ENCODE measurements around the gene KIAA0825.

DNA sequence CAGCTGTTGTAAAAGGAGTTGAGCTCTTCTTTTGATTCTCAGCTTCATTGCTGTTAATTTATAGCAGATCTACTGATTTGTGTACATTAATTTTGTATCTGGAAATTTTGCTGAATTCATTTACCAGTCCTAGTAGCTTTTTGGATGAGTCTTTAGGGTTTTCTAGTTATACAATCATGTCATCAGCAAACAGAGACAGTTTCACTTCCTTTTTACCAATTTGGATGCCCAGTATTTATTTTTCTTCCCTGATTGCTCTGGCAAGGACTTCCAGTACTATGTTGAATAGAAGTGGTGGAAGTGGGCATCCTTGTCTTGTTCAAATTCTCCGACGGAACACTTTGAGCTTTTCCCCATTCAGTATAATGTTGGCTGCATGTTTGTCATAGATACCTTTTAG, 478.1 kb downstream of the KIAA0825 start:
- TF ChIP-seq, protein P1, sequence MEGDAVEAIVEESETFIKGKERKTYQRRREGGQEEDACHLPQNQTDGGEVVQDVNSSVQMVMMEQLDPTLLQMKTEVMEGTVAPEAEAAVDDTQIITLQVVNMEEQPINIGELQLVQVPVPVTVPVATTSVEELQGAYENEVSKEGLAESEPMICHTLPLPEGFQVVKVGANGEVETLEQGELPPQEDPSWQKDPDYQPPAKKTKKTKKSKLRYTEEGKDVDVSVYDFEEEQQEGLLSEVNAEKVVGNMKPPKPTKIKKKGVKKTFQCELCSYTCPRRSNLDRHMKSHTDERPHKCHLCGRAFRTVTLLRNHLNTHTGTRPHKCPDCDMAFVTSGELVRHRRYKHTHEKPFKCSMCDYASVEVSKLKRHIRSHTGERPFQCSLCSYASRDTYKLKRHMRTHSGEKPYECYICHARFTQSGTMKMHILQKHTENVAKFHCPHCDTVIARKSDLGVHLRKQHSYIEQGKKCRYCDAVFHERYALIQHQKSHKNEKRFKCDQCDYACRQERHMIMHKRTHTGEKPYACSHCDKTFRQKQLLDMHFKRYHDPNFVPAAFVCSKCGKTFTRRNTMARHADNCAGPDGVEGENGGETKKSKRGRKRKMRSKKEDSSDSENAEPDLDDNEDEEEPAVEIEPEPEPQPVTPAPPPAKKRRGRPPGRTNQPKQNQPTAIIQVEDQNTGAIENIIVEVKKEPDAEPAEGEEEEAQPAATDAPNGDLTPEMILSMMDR (IDR thresholded peaks at IDR 0.05; ENCODE audit: control extremely low read depth in 1 of 3, insufficient read depth in 1 of 3, low read depth in 1 of 3, low read length in 3 of 3) = no peak
- no peak for TF ChIP-seq POLR2AphosphoS5 (IDR thresholded peaks at IDR 0.05; ENCODE audit: low read depth, low read length)
- no peak for TF ChIP-seq JUND (IDR thresholded peaks at IDR 0.05; ENCODE audit: low read length)
- TF ChIP-seq SP2 (IDR thresholded peaks at IDR 0.05; ENCODE audit: low read length) = no peak
